DLD1 (cell line): Measurements from ENCODE around the gene DPEP3.

Source experiments
- in situ Hi-C: cut with HindIII; loops from 2 replicates; pipeline ENCODE4 v1.10.0; 2017; ENCODE audit warnings: low sequenced_read_pairs

Gene DPEP3

GRCh38 chr16:67968400-67969253 is 11.7 kb downstream of the DPEP3 start, which contains the start of gene SLC12A4:
TSS of gene SLC12A4 (minus strand) at chr16:67968637. CDS start at chr16:67968553, 84 bp downstream.
- in situ Hi-C loops, result no loop called here

GRCh38 chr16:67967958-67968399 is 12.3 kb downstream of the DPEP3 start:
- in situ Hi-C loops, result no loop called here

GRCh38 chr16:67967183-67967957 is 12.9 kb downstream of the DPEP3 start:
- in situ Hi-C loops, result no loop called here

- in situ Hi-C loops, result no loop called here
Measured at GRCh38 chr16:67966549-67967182, 13.6 kb downstream of the DPEP3 start.

GRCh38 chr16:67965668-67966548 is 14.4 kb downstream of the DPEP3 start:
- in situ Hi-C loops, result no loop called here

GRCh38 chr16:67964477-67965131 is 15.7 kb downstream of the DPEP3 start:
- in situ Hi-C loops, result no loop called here

- in situ Hi-C loops, result no loop called here
Measured at GRCh38 chr16:67963662-67964321, 16.5 kb downstream of the DPEP3 start.

GRCh38 chr16:67963292-67963661 is 17.0 kb downstream of the DPEP3 start:
- in situ Hi-C loops, result no loop called here

GRCh38 chr16:67962135-67962534 is 18.2 kb downstream of the DPEP3 start:
- in situ Hi-C loops, result no loop called here

GRCh38 chr16:67961551-67961957 is 18.7 kb downstream of the DPEP3 start:
- in situ Hi-C loops, result no loop called here

GRCh38 chr16:67959536-67960329 is 20.6 kb downstream of the DPEP3 start:
- in situ Hi-C loops, result no loop called here

- in situ Hi-C loops, result no loop called here
Measured at GRCh38 chr16:67957622-67958021, 22.7 kb downstream of the DPEP3 start.

- in situ Hi-C loops, result no loop called here
Measured at GRCh38 chr16:67954421-67955196, 25.7 kb downstream of the DPEP3 start.

GRCh38 chr16:67953641-67954375 is 26.5 kb downstream of the DPEP3 start:
- in situ Hi-C loops, result no loop called here

- in situ Hi-C loops, result no loop called here
Measured at GRCh38 chr16:67951485-67951884, 28.8 kb downstream of the DPEP3 start.

- in situ Hi-C loops, result no loop called here
Measured at GRCh38 chr16:67950335-67950843, 29.9 kb downstream of the DPEP3 start.

GRCh38 chr16:67949645-67950044 is 30.7 kb downstream of the DPEP3 start:
- in situ Hi-C loops, result no loop called here
